Tibial nerve (tissue), 4 donors: ENCODE measurements around the gene LSM7. TPM values are rescaled to one million over a fixed set of nuclear protein-coding genes. Genes with fewer than 3 reads are reported as not detected.
"Not testable (repeated sequence)": the region's sequence is repeated elsewhere in the genome, so short reads cannot be mapped to it uniquely, and the experiment has no call there.

Source experiments
- DNase-seq, 2 donors: peaks; one replicate each; pipeline ENCODE4 v3.0.0-alpha.2; 2019; ENCODE audit warnings: low spot score in 2 of 2
- H3K27ac ChIP-seq, 4 donors: fragments of 200-600 bp; sonication (generic) in 3 of 4; one replicate each; pipeline ENCODE4 v1.5.1; 2017 to 2019; ENCODE audit warnings: mild to moderate bottlenecking in 1 of 4
- H3K27me3 ChIP-seq, 2 donors: fragments of 200-600 bp; sonication (generic) in 1 of 2; one replicate each; pipeline versions ENCODE4 v1.5.1 to v1.6.0; 2017 to 2019
- H3K36me3 ChIP-seq, 3 donors: fragments of 200-600 bp; sonication (generic); one replicate each; pipeline ENCODE4 v1.5.1; 2018 to 2019
- H3K4me1 ChIP-seq, 4 donors: fragments of 200-600 bp; sonication (generic) in 3 of 4; one replicate each; pipeline ENCODE4 v1.5.1; 2017 to 2019
- H3K4me3 ChIP-seq, 4 donors: fragments of 200-600 bp; sonication (generic) in 3 of 4; one replicate each; pipeline ENCODE4 v1.5.1; 2017 to 2019; ENCODE audit warnings: mild to moderate bottlenecking in 1 of 4, moderate library complexity in 1 of 4
- H3K9me3 ChIP-seq, 4 donors: fragments of 200-600 bp; sonication (generic) in 3 of 4; one replicate each; pipeline ENCODE4 v1.5.1; 2017 to 2019
- EP300 ChIP-seq, 2 donors: sonication (generic); formaldehyde crosslinking; IDR thresholded peaks; one replicate each; pipeline ENCODE4 v1.6.1; 2017; ENCODE audit warnings: antibody characterized with exemption in 2 of 2, mild to moderate bottlenecking in 1 of 2
- POLR2A ChIP-seq, 2 donors: fragments of 450-650 bp; IDR thresholded peaks; one replicate each; pipeline ENCODE4 v1.6.1; 2017; ENCODE audit warnings: antibody characterized with exemption in 2 of 2, mild to moderate bottlenecking in 2 of 2, moderate library complexity in 2 of 2
- WGBS, 2 donors: methylation state at CpG; one replicate each; pipeline ENCODE4 v1.1.5; 2018; 5-methylcytosine and 5-hydroxymethylcytosine counted together
- total RNA-seq, 4 donors: library from RNA; depleted of rRNA; stranded (reverse); fragments of >200 nt; gene quantifications; one replicate each; pipeline ENCODE4 v1.1.0, GENCODE V29; 2016
- TF ChIP-seq, protein P1 (sequence below), 5 experiments: fragments of 200-600 bp in 3 of 5; fragments of 450-650 bp in 2 of 5; sonication (generic) in 3 of 5; IDR thresholded peaks; one replicate each; pipeline ENCODE4 v1.5.1; 2016 to 2019; ENCODE audit warnings: antibody characterized with exemption in 5 of 5, mild to moderate bottlenecking in 3 of 5, moderate library complexity in 2 of 5

LSM7 gene
- total RNA-seq, 4 donors from 2014 or later = 54.1 to 167 (median 87.7) TPM

DNA sequence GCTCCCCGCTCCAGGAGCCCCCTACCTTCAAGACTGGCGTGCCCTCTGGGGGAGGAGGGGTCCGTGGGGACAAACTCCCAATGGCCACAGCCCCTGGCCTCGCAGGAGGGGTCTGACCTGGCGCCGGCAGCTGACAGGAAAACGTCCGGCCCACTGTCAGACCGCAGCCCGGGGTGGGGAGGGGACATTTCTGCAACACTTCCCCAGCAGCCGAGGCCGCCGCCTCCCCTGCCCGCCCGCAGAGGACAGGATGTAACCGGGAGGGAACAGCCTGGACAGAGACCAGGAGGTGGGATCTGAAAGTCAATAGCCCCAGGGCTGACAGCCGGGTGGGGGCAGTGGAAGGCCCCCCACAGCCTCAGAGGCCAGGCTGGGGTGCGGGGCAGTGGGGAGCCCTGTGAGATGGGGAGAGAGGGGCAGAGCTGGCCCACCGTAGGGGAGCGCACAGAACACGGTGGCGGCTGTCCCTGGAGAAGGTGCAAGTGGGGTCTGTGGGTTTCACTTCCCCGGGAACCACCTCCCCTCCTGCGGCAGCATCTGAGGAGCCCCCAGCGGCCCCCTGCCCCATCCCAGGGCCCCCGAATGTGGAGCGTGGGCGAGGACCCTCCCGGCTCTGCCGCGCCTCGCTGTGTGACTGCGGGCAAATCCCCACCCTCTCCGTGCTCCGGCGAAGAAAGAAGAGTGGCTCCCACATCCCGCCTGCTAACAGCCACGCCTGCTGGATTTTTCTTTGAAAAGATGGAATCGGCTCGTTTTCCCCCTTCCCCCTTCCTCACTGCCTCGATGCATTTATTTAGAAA, 46.1 kb downstream of the LSM7 start, which contains the start of gene PEAK3:
Gene PEAK3 (minus strand): TSS at position 114 of the 800 bp plus-strand sequence. CDS start 1,244 bp downstream, outside the sequence.
- TF ChIP-seq, protein P1, sequence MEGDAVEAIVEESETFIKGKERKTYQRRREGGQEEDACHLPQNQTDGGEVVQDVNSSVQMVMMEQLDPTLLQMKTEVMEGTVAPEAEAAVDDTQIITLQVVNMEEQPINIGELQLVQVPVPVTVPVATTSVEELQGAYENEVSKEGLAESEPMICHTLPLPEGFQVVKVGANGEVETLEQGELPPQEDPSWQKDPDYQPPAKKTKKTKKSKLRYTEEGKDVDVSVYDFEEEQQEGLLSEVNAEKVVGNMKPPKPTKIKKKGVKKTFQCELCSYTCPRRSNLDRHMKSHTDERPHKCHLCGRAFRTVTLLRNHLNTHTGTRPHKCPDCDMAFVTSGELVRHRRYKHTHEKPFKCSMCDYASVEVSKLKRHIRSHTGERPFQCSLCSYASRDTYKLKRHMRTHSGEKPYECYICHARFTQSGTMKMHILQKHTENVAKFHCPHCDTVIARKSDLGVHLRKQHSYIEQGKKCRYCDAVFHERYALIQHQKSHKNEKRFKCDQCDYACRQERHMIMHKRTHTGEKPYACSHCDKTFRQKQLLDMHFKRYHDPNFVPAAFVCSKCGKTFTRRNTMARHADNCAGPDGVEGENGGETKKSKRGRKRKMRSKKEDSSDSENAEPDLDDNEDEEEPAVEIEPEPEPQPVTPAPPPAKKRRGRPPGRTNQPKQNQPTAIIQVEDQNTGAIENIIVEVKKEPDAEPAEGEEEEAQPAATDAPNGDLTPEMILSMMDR (IDR thresholded peaks at IDR 0.05) = no peak
- peak in 1 of 2 donors; percentile 62 for TF ChIP-seq EP300 (IDR thresholded peaks at IDR 0.05)
- TF ChIP-seq POLR2A (IDR thresholded peaks at IDR 0.05) = peak in 1 of 2 donors; percentile 34
- DNase-seq = peak; percentile 41 to 65
- Histone ChIP-seq H3K27ac (peak within 1 kb of the TSS in 3 of 4 donors; percentile 42 to 75 (median 64)), H3K4me1 (peaks cover 0 to 26% (median 13%) of the 10 kb centered on the region in 4 donors), H3K9me3 (no peaks in the 10 kb centered on the region), H3K36me3 (no peaks in the 10 kb centered on the region), H3K27me3 (no peaks in the 10 kb centered on the region), H3K4me3 (peak within 1 kb of the TSS; percentile 4 to 44 (median 24))
- WGBS, 2 donors = 8 to 15% methylated on average over 20 to 36 of the region's 41 CpGs

DNA sequence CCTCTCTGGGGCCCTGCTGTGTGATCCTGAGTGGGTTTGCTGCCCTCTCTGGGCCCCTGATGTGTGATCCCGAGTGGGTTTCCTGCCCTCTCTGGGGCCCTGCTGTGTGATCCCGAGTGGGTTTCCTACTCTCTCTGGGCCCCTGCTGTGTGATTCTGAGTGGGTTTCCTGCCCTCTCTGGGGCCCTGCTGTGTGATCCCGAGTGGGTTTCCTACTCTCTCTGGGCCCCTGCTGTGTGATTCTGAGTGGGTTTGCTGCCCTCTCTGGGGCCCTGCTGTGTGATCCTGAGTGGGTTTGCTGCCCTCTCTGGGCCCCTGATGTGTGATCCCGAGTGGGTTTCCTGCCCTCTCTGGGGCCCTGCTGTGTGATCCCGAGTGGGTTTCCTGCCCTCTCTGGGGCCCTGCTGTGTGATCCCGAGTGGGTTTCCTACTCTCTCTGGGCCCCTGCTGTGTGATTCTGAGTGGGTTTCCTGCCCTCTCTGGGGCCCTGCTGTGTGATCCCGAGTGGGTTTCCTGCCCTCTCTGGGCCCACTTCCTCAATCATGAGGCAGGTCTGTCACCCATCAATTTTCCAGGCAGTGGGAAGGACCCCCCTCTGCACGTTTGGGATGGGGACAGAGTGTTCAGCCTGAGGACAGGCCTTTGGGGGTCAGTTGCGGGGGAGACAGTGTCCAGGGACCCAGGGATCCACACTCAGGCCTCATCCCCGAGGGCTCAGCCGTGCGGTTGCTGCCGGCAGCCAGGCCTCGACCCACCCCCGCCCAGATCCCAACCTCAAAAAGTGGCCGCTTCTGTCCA, 46.9 kb downstream of the LSM7 start:
- H3K9me3 ChIP-seq, DNase-seq, H3K36me3 ChIP-seq, H3K27me3 ChIP-seq: not testable (repeated sequence)
- peak overlapping the region; percentile 4 to 44 (median 24) for H3K4me3 ChIP-seq
- H3K27ac ChIP-seq = peak overlapping the region in 3 of 4 donors; percentile 42 to 75 (median 64)
- 30% methylated on average over 8 of the region's 16 CpGs for WGBS, 2 donors
- peaks cover 0 to 34% (median 14%) of the 10 kb centered on the region in 4 donors for H3K4me1 ChIP-seq

DNA sequence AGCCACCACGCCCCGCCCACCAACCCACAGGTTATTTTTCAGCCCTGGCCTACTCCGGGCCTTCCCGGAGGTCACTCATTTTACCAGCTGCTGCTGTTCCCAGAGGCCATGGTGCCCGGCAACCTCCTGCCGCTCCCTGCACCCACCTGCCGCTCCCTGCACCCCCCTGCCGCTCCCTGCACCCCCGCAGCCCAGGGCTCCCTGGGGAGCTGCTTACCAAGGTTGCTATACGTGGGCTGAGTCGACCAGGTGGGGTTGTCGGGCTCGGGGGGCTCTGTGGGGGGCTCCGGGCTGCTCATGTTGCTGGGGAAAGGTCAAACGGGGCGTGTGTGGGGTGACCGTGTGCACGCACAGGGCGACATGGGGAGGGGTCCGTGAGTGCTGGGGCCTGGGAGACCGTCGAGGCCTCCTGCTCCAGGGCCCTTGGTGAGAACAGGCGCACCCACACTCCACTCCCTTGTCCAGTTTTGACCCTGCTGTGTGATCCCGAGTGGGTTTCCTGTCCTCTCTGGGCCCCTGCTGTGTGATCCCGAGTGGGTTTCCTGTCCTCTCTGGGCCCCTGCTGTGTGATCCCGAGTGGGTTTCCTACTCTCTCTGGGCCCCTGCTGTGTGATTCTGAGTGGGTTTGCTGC, 47.6 kb downstream of the LSM7 start:
- TF ChIP-seq, protein P1 (IDR thresholded peaks at IDR 0.05) = no peak
- TF ChIP-seq EP300 (IDR thresholded peaks at IDR 0.05) (no peak), POLR2A (IDR thresholded peaks at IDR 0.05) (no peak)
- Histone ChIP-seq H3K27me3 (no peaks in the 10 kb centered on the region), H3K4me1 (peaks cover 0 to 41% (median 19%) of the 10 kb centered on the region in 4 donors), H3K4me3 (no peak overlapping the region), H3K27ac (no peak overlapping the region), H3K36me3 (peaks cover 0 to 12% (median 0%) of the 10 kb centered on the region in 3 donors), H3K9me3 (no peaks in the 10 kb centered on the region)
- DNase-seq = no peak
- WGBS, 2 donors = 61 to 68% methylated on average over 26 of the region's 26 CpGs

- Histone ChIP-seq H3K4me3 (no peak overlapping the region), H3K27me3 (no peaks in the 10 kb centered on the region), H3K36me3 (peaks cover 0 to 19% (median 0%) of the 10 kb centered on the region in 3 donors), H3K4me1 (peaks cover 0 to 61% (median 29%) of the 10 kb centered on the region in 4 donors), H3K9me3 (no peaks in the 10 kb centered on the region), H3K27ac (no peak overlapping the region)
- TF ChIP-seq, protein P1 (IDR thresholded peaks at IDR 0.05) = no peak
- TF ChIP-seq EP300 (IDR thresholded peaks at IDR 0.05) (no peak), POLR2A (IDR thresholded peaks at IDR 0.05) (no peak)
- 84 to 85% methylated on average over 22 to 30 of the region's 33 CpGs for WGBS, 2 donors
- DNase-seq = no peak
These were observed 49.8 kb downstream of the LSM7 start for GRCh38 chr19:2278459-2279158.

- no peaks in the 10 kb centered on the region for H3K27me3 ChIP-seq
- H3K36me3 ChIP-seq = peaks cover 0 to 29% (median 8%) of the 10 kb centered on the region in 3 donors
- peaks cover 0 to 67% (median 38%) of the 10 kb centered on the region in 4 donors for H3K4me1 ChIP-seq
- 79 to 81% methylated on average over 9 of the region's 9 CpGs for WGBS, 2 donors
- H3K4me3 ChIP-seq = no peak overlapping the region
- no peak overlapping the region for H3K27ac ChIP-seq
- TF ChIP-seq, protein P1 (IDR thresholded peaks at IDR 0.05) = no peak
- TF ChIP-seq EP300 (IDR thresholded peaks at IDR 0.05) (no peak), POLR2A (IDR thresholded peaks at IDR 0.05) (no peak)
- no peaks in the 10 kb centered on the region for H3K9me3 ChIP-seq
- DNase-seq = no peak
These were observed 51.2 kb downstream of the LSM7 start for GRCh38 chr19:2277138-2277537.
